Activated naive CD4-positive, alpha-beta T cell treated with anti-CD3 and anti-CD28 coated beads, Interleukin-2, amount 10 ng/mL, durations not matched to agents 5 hours and 36 hours (primary cell): ENCODE results near the gene STK11IP. TPM values are rescaled to one million over a fixed set of nuclear protein-coding genes. Genes with fewer than 3 reads are reported as not detected.

Source experiments
- microRNA-seq: library from miRNA; unstranded; fragments of <30 nt; microRNA quantifications from one replicate; pipeline ENCODE4 v1.2.0, GENCODE V29; 2022; ENCODE audit warnings: borderline microRNAs expressed, borderline replicate concordance
- total RNA-seq, 2 experiments: library from RNA; stranded (reverse); gene quantifications; one replicate each; pipeline ENCODE4 v1.2.3, GENCODE V29; 2021

The STK11IP gene, protein sequence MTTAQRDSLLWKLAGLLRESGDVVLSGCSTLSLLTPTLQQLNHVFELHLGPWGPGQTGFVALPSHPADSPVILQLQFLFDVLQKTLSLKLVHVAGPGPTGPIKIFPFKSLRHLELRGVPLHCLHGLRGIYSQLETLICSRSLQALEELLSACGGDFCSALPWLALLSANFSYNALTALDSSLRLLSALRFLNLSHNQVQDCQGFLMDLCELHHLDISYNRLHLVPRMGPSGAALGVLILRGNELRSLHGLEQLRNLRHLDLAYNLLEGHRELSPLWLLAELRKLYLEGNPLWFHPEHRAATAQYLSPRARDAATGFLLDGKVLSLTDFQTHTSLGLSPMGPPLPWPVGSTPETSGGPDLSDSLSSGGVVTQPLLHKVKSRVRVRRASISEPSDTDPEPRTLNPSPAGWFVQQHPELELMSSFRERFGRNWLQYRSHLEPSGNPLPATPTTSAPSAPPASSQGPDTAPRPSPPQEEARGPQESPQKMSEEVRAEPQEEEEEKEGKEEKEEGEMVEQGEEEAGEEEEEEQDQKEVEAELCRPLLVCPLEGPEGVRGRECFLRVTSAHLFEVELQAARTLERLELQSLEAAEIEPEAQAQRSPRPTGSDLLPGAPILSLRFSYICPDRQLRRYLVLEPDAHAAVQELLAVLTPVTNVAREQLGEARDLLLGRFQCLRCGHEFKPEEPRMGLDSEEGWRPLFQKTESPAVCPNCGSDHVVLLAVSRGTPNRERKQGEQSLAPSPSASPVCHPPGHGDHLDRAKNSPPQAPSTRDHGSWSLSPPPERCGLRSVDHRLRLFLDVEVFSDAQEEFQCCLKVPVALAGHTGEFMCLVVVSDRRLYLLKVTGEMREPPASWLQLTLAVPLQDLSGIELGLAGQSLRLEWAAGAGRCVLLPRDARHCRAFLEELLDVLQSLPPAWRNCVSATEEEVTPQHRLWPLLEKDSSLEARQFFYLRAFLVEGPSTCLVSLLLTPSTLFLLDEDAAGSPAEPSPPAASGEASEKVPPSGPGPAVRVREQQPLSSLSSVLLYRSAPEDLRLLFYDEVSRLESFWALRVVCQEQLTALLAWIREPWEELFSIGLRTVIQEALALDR
- 10 to 100 TPM; 32.5 to 37.8 TPM for total RNA-seq

DNA sequence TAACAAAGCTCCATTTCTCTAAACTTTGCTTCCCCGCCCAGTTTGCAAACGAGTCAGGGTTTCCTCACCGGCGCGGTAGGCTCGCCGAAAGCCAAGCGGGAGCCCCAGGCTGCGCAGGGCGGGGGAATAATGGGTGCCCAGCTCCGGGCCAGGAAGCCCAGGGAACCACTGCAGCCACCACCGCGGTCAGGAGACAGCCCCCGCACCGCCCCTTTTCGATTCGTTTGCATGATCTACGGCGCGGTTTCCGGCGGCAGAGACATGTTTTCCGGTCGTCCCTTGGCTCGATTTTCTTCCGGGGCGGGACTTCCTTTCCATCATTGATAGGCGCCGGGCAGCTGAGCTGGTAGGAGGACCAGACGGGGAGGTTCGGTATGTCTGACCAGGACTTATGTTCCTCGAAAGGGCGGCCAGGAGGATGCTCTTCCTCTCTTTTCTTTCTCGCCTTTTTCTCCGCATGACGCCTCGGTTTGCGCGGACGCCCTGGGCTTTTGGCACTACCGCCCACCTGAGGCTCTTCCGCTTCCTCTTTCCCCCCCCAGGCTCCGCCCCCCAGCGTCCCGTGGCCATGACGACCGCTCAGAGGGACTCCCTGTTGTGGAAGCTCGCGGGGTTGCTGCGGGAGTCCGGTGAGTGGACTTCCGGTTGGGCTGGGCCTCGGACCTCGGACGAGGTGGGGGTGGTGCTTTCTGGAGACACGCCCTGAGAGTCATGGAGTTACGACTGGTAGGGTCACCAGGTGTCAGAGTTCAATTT, at the start of gene STK11IP:
TSS of gene STK11IP (plus strand) at position 306 of the 756 bp plus-strand sequence. CDS start at position 569, 263 bp downstream.

DNA sequence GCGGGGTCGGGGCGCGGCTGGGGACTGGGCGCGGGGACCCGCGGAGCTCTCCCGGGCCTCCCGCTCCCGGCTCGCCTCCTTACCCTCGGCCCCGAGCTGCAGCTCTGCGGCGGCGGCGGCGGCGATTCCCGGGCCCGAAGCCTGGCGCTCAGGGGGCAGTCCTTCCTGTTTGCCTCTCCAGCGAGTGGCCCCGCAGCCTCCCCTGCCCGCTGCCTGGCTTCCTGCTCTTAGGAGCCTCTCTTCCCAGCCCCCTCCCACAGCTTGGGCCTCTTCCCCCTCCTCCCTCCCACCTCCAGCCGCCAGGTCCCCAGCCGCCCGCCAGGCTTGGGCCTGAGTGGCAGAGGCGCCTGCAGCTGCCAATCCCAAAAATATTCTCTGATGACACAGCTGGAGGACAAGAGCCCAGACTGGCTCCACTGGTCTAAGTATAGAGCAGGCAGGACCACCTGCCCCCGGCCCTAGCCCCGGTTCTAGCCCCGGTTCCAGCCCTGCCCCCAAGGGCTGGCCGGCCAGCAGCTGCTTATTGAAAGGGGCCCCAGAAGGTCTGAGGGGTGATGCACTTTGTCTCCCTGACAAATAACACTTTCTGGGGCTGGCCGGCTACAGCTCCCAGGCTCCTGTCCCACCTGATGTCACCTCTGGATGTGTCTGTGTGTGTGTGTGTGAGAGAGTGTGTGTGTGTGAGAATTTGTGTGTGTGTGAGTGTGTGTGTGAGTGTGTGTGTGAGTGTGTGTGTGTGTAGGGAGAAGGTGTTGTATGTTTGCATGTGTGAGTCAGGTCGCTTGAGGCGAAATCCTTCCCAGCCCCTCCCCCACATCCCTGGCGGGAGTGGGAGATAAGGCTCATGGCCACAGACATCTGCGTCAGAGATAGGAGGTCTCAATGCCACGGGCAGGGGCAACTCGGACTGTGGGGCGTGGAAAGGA, 26.1 kb upstream of the STK11IP start, which contains the start of gene OBSL1:
TSS of gene OBSL1 (minus strand) at position 229 of the 926 bp plus-strand sequence. CDS start 307 bp downstream, outside the sequence.

DNA sequence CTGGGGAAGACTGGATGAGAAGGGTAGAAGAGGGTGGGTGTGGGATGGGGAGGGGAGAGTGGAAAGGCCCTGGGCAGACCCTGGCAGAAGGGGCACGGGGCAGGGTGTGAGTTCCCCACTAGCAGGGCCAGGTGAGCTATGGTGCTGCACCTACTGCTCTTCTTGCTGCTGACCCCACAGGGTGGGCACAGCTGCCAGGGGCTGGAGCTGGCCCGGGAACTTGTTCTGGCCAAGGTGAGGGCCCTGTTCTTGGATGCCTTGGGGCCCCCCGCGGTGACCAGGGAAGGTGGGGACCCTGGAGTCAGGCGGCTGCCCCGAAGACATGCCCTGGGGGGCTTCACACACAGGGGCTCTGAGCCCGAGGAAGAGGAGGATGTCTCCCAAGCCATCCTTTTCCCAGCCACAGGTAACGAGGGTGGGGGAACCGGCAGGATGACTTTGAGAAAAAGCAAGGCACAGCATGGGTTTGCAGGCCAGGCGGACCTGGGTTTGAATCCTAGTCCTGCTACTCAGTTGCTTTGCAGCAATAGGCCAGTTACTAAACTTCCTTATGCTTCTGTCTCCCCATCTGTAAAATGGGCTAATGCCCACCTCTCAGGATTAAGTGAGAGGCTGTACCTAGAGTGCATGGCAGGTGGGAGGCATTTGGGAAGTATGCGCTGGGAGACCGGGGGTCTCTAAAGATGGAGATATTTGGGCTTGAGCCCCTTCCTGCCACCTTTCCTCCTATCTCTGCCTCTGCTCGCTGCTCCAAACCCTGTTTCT, 25.2 kb upstream of the STK11IP start, which contains the start of gene INHA:
TSS of gene INHA (plus strand) at position 74 of the 765 bp plus-strand sequence. CDS start at position 139, 65 bp downstream.

DNA sequence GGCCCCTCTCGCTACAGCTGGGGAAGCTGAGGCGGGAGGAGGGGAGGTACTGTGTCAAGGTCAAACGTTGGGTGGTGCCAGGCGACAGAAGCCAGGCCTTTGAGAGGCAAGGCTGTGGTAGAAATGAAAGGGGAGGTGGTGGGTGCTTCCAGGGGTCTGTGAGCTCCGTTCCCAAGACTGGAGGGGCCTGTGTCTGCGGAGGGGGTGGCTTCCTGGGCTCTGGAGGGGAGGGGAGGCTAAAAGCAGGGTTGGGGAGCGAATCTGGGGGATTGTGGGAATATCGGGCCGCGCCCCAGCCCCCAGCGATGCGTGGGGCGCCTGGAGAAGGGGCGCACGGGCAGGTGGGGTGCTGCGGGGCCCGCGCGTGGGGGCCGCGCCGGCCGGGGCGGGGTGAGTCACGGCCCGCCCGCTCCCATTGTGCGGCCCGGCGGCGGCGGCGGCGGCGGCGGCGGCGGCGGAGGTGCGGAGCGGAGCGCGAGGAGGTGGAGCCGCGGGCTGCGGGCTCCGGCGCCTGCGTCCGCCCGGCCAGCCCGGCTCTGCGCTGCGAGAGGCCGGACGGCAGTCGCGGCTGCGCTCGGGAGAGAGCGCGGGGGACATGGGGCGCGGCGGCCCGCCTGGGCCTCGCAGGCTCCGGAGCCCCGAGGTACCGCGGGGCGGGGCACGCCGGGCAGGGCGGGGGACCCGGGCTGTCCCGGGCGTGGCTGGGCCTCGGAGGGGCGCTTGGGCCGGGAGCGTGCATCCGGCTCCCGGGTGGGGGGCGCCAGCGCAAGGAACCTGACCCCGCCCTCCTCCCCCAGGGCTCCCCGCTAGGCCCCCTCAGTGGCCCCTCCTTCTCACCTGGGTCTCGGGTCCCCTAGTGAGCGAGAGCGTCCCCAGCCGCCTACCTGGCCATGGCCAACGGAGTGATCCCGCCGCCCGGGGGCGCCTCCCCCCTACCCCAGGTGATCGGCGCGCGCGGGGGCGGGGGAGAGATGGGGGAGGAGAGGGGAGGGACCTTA, 29.7 kb downstream of the STK11IP start, which contains the start of gene SLC4A3:
TSS of gene SLC4A3 (plus strand) at position 528 of the 998 bp plus-strand sequence. CDS start at position 891, 363 bp downstream.

Small RNA genes lying within 50 kb of the gene (microRNA-seq; reads per million reads assigned to microRNA genes)
- gene MIR3132: not detected

Other genes starting within 250 kb of the STK11IP start
- gene DNPEP, start 209.9 kb upstream of the STK11IP start, total RNA-seq: 10 to 100 TPM; 53.6 to 64.0 TPM
- gene DES, start 179.5 kb upstream of the STK11IP start, total RNA-seq: not detected
- gene SPEG, start 163.0 kb upstream of the STK11IP start, total RNA-seq: 1 to 10 TPM; 1.5 to 1.7 TPM
- 10 to 100 TPM; 30.4 to 33.7 TPM for gene GMPPA, start 99.0 kb upstream of the STK11IP start, total RNA-seq
- gene ASIC4, start 83.4 kb upstream of the STK11IP start, total RNA-seq: under 1 TPM in 1 of 2 experiments, not detected in 1; 0.07 TPM
- 10 to 100 TPM; 11.8 to 12.1 TPM for gene CHPF, start 54.0 kb upstream of the STK11IP start, total RNA-seq
- 1 to 10 TPM in 1 of 2 experiments, under 1 TPM in 1; 0.46 to 1.1 TPM for gene TMEM198, start 53.8 kb upstream of the STK11IP start, total RNA-seq
- gene OBSL1, start 26.3 kb upstream of the STK11IP start, total RNA-seq: not detected
- not detected for gene INHA, start 25.5 kb upstream of the STK11IP start, total RNA-seq
- gene SLC4A3, start 29.8 kb downstream of the STK11IP start, total RNA-seq: not detected